ENCODE data around the gene CCDC134. TPM values are rescaled to one million over a fixed set of nuclear protein-coding genes. Genes with fewer than 3 reads are reported as not detected.

The CCDC134 gene
- total and polyA plus RNA-seq, 9 of the 15 experiments (the other 6 are each of a cell fraction or from before 2014, with no cell fraction given): 0.56 to 11.9 (median 5.3) TPM

DNA sequence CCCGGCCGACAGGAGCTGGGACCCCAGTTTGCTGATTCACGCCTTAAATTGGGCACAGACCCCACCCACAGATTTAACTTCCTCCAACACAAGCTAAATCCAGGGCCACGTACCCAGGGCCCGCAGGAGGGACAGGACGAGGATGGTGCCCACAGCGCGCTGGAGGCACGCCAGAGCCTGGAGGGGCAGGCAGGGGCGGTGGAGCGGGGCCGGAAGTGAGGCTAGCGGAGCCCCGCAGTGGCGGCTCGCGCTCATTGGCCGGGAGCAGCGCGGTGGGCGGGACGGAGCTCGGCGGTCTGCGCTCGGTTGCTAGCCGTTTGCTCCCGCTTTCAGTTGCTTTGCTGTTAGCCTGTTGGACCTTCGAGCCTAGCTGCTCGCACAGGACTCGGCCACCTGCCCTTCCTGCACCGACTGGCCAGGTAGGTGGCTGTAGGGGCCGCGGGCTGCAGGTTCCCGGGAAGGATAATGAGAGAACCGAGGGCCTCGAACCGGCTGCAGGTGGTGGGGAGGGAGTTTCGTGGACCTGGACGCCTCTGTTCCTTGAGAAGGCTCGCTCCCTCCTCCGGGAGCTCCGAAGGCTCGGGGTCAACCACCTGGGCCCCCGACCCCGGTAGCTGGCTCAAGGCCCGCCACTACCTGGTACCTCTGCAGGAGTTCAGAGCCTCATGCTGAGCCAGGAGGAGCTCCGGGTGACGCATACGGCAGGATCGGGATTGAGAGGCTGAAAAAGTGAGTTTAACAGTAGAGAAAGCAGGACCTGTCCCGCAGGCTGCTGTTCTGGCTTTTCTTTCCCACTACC, at the start of gene CCDC134 (continued):
- TF ChIP-seq ATF7 (IDR thresholded peaks at IDR 0.05) (0 out of 2 replicates have a peak, but pooled peaks have one; percentile 33), CAMTA2 (CRISPR knock-in tag; conservative IDR thresholded peaks at IDR 0.05) (no peak), ZNF3 (CRISPR knock-in tag; IDR thresholded peaks at IDR 0.05) (no peak), HDAC3 (IDR thresholded peaks at IDR 0.05; ENCODE audit: borderline replicate concordance, partially characterized antibody) (no peak), PRPF4 (IDR thresholded peaks at IDR 0.05; ENCODE audit: insufficient read depth, low read depth, low read length, poor library complexity, severe bottlenecking) (no peak), ZBTB7A (IDR thresholded peaks at IDR 0.05; ENCODE audit: borderline replicate concordance, control insufficient read depth, low read depth, low read length) (peak; percentile 62; the same call in 1 of the 2 replicates), PHTF2 (CRISPR knock-in tag; IDR thresholded peaks at IDR 0.05) (no peak), RB1 (IDR thresholded peaks at IDR 0.05; ENCODE audit: low read depth) (no peak), XRCC3 (IDR thresholded peaks at IDR 0.05) (no peak), TFAM (CRISPR knock-in tag; conservative IDR thresholded peaks at IDR 0.05) (no peak), ZBTB1 (CRISPR knock-in tag; IDR thresholded peaks at IDR 0.05; ENCODE audit: borderline replicate concordance, low read depth) (peak; percentile 75; the same call in 1 of the 2 replicates), SNIP1 (IDR thresholded peaks at IDR 0.05; ENCODE audit: low read depth) (no peak), DPF2 (IDR thresholded peaks at IDR 0.05) (0 out of 2 replicates have a peak, but pooled peaks have one; percentile 11)
- TF ChIP-seq, protein P1, sequence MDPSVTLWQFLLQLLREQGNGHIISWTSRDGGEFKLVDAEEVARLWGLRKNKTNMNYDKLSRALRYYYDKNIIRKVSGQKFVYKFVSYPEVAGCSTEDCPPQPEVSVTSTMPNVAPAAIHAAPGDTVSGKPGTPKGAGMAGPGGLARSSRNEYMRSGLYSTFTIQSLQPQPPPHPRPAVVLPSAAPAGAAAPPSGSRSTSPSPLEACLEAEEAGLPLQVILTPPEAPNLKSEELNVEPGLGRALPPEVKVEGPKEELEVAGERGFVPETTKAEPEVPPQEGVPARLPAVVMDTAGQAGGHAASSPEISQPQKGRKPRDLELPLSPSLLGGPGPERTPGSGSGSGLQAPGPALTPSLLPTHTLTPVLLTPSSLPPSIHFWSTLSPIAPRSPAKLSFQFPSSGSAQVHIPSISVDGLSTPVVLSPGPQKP (CRISPR knock-in tag; IDR thresholded peaks at IDR 0.05): no peak
- TF ChIP-seq, protein P2, sequence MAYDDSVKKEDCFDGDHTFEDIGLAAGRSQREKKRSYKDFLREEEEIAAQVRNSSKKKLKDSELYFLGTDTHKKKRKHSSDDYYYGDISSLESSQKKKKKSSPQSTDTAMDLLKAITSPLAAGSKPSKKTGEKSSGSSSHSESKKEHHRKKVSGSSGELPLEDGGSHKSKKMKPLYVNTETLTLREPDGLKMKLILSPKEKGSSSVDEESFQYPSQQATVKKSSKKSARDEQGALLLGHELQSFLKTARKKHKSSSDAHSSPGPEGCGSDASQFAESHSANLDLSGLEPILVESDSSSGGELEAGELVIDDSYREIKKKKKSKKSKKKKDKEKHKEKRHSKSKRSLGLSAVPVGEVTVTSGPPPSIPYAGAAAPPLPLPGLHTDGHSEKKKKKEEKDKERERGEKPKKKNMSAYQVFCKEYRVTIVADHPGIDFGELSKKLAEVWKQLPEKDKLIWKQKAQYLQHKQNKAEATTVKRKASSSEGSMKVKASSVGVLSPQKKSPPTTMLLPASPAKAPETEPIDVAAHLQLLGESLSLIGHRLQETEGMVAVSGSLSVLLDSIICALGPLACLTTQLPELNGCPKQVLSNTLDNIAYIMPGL (CRISPR knock-in tag; IDR thresholded peaks at IDR 0.05): no peak
- TF ChIP-seq, protein P3, sequence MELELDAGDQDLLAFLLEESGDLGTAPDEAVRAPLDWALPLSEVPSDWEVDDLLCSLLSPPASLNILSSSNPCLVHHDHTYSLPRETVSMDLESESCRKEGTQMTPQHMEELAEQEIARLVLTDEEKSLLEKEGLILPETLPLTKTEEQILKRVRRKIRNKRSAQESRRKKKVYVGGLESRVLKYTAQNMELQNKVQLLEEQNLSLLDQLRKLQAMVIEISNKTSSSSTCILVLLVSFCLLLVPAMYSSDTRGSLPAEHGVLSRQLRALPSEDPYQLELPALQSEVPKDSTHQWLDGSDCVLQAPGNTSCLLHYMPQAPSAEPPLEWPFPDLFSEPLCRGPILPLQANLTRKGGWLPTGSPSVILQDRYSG (tag; conservative IDR thresholded peaks at IDR 0.05; ENCODE audit: low read depth): no peak

All from K562 (cell line).